GM18505 (cell line): ENCODE data around the gene CBR1.

Source experiments
- ATAC-seq: cut with Tn5 transposase; IDR thresholded peaks from one replicate; pipeline ENCODE4 v1.9.1; 2021; ENCODE audit not compliant: unreplicated experiment
- POLR2A ChIP-seq: IDR thresholded peaks from 4 replicates; pipeline ENCODE4 v1.6.1; 2011; ENCODE audit warnings: borderline replicate concordance; ENCODE audit not compliant: insufficient read depth, insufficient read length; ENCODE audit errors: extremely low read depth

Gene CBR1

DNA sequence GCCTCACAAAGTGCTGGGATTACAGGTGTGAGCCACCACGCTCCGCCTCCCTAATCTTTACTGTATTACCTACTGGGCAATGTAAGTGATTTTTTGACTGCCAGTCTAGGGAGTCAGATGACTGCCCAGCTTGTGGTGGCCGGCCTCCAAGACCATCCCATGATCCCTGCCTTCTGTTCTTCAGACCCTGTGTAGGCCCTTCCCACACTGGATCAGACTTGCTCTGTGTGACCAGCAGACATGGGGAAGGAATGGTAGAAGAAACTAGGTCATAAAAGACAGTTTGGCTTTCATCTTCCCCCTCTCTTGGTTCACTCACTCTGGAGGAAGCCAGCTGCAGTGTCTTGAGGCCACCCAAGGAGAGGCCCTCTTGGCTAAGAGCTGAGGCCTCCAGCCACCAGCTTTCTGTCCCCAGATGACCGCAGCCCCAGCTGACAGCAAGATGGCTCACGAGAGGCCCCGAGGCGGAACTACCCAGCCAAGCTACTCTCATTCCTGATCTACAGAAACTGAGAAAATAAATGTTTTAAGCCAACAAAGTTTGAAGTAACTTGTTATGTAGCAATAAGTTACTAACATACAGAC, 50.6 kb downstream of the CBR1 start:
- no peak for ATAC-seq
- TF ChIP-seq POLR2A, result no peak
